Thymus (tissue), 11 donors: ENCODE results near the gene ADAR. TPM values are rescaled to one million over a fixed set of nuclear protein-coding genes. Genes with fewer than 3 reads are reported as not detected.

Experiments used
- DNase-seq, 9 donors: peaks; one replicate each; pipeline ENCODE4 v3.0.0-alpha.2; 2013; ENCODE audit warnings: low spot score in 9 of 9, low read depth in 6 of 9, missing footprints in 1 of 9
- H3K27ac ChIP-seq, 2 donors: one replicate each; pipeline ENCODE4 v1.5.1; 2013; ENCODE audit warnings: control low read depth in 1 of 2, low read depth in 1 of 2, low read length in 1 of 2, mild to moderate bottlenecking in 1 of 2, moderate library complexity in 1 of 2
- H3K27me3 ChIP-seq, 2 donors: one replicate each; pipeline ENCODE4 v1.5.1; 2013; ENCODE audit warnings: low read length in 1 of 2; ENCODE audit not compliant: control insufficient read depth in 2 of 2, insufficient read depth in 1 of 2
- H3K36me3 ChIP-seq, 2 donors: one replicate each; pipeline ENCODE4 v1.5.1; 2013; ENCODE audit warnings: low read length in 1 of 2, mild to moderate bottlenecking in 1 of 2, moderate library complexity in 1 of 2; ENCODE audit not compliant: control insufficient read depth in 2 of 2, insufficient read depth in 2 of 2
- H3K4me1 ChIP-seq, 2 donors: one replicate each; pipeline ENCODE4 v1.5.1; 2013; ENCODE audit warnings: low read length in 2 of 2; ENCODE audit not compliant: control insufficient read depth in 2 of 2, insufficient read depth in 2 of 2
- H3K4me3 ChIP-seq, 2 donors: one replicate each; pipeline ENCODE4 v1.5.1; 2013; ENCODE audit warnings: low read length in 2 of 2, control low read depth in 1 of 2, mild to moderate bottlenecking in 1 of 2
- H3K9me3 ChIP-seq, 2 donors: one replicate each; pipeline ENCODE4 v1.5.1; 2013; ENCODE audit warnings: low read length in 1 of 2, mild to moderate bottlenecking in 1 of 2; ENCODE audit not compliant: control insufficient read depth in 2 of 2, insufficient read depth in 1 of 2
- WGBS: extraction: QIAGEN DNeasy Blood & Tissue Kit; methylation state at CpG from one replicate; pipeline ENCODE4 v1.1.7; 2013; 5-methylcytosine and 5-hydroxymethylcytosine counted together
- polyA plus RNA-seq: library from polyadenylated mRNA; stranded (reverse); fragments of 200-250 nt; gene quantifications from one replicate; pipeline ENCODE4 v1.2.3, GENCODE V29; 2013
- total RNA-seq: library from RNA; stranded (reverse); fragments of 120-200 nt; gene quantifications from one replicate; pipeline ENCODE4 v1.2.4, GENCODE V29; 2013
- donor health status: healthy.

ADAR gene
- total and polyA plus RNA-seq, 2 donors = 49.7 to 92.8 TPM

GRCh38 chr1:154579374-154579773 lies 28.6 kb downstream of the ADAR start:
- Histone ChIP-seq H3K4me3 (no peak overlapping the region), H3K27ac (no peak overlapping the region), H3K36me3 (peaks cover 66 to 71% of the 10 kb centered on the region in 2 donors), H3K9me3 (no peaks in the 10 kb centered on the region), H3K27me3 (no peaks in the 10 kb centered on the region), H3K4me1 (no peaks in the 10 kb centered on the region)
- no peak for DNase-seq
- WGBS = 96% methylated on average over 8 of the region's 8 CpGs

GRCh38 chr1:154578058-154578418 lies 29.9 kb downstream of the ADAR start:
- H3K27ac ChIP-seq = no peak overlapping the region
- peaks cover 53 to 58% of the 10 kb centered on the region in 2 donors for H3K36me3 ChIP-seq
- WGBS = 93% methylated on average over 6 of the region's 6 CpGs
- H3K9me3 ChIP-seq = no peaks in the 10 kb centered on the region
- no peaks in the 10 kb centered on the region for H3K4me1 ChIP-seq
- H3K27me3 ChIP-seq = no peaks in the 10 kb centered on the region
- H3K4me3 ChIP-seq = no peak overlapping the region
- no peak for DNase-seq

DNA sequence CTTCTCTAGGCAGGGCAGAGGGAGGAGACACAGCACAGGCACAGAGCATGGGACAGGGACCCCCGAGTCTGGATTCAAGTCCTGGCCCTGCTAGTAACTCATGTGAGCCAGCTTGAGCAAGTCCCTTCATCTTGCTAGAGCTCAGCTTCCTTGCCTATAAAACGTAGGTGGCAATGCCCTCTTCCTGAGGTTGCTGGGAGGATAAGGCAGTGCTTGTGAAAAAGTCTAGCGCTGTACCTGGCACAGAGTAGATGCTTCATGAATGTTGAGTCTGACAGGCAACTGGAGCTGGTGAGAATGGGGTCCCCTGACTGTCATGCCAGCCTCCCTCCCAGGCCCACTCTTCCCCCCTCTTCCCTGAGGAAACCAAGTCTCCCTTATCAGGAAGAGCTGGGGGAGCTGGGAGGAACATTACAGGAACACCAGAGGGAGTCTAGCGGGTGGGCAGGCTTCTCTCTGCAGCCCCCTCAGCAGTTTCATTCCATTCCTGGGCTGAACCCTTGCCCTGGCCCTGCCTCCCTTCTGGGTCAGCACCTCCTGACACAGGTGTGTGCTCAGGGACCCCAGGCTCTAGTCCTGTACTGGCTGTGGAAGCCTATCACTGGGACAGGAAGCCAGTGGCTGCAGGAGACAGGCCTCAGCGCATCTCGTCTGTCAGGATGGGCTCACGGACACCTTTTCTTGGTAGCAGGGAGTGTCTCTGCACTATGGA lies 30.5 kb downstream of the ADAR start:
- Histone ChIP-seq H3K9me3 (no peaks in the 10 kb centered on the region), H3K27ac (no peak overlapping the region), H3K4me1 (no peaks in the 10 kb centered on the region), H3K27me3 (no peaks in the 10 kb centered on the region), H3K36me3 (peaks cover 47 to 52% of the 10 kb centered on the region in 2 donors), H3K4me3 (no peak overlapping the region)
- no peak for DNase-seq
- 89% methylated on average over 7 of the region's 7 CpGs for WGBS

DNA sequence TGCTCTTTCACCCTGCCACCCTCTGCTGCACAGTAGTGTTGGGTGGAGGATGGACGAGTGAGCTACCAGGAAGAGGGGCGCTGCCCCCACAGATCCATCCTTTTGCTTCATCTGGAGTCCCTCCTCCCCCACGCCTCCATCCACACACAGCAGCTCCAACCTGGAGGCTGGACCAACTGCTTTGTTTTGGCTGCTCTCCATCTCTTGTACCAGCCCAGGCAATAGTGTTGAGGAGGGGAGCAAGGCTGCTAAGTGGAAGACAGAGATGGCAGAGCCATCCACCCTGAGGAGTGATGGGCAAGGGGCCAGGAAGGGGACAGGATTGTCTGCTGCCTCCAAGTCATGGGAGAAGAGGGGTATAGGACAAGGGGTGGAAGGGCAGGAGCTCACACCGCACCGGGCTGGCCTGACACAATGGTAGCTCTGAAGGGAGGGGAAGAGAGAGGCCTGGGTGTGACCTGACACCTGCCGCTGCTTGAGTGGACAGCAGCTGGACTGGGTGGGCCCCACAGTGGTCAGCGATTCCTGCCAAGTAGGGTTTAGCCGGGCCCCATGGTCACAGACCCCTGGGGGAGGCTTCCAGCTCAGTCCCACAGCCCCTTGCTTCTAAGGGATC lies 31.9 kb downstream of the ADAR start:
- no peak for DNase-seq
- Histone ChIP-seq H3K4me3 (no peak overlapping the region), H3K27ac (no peak overlapping the region), H3K4me1 (no peaks in the 10 kb centered on the region), H3K9me3 (no peaks in the 10 kb centered on the region), H3K36me3 (peaks cover 33 to 38% of the 10 kb centered on the region in 2 donors), H3K27me3 (no peaks in the 10 kb centered on the region)
- 88% methylated on average over 8 of the region's 8 CpGs for WGBS

DNA sequence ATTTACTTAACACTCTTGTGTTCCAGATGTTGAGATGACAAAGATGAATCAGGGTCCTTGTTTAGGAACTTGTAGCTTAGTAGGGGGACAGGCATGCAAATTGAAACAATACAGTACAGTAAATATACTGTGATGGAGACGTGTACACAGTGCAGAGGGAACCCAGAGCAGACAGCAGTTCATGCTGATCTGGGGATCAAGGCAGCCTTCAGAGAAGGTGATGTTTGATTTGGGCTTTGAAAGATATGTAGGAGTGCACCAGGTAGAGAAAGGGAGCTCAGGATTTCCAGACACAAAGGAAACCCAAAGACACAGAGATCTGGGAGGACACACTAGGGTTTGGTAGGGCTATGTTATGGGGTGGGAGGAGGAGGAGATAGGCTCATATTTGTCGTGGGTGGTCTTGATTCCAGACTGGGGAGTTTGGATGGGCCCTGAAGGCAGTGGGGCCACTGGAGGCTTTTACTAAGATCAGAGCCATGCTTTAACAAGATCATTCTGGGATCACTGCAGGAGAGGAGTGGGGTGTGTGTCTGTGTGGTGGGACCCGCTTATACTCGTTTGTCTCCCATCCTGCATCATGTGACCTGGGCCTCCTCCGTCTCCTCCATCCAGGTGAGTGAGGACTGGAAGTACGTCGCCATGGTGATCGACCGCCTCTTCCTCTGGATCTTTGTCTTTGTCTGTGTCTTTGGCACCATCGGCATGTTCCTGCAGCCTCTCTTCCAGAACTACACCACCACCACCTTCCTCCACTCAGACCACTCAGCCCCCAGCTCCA lies 32.6 kb downstream of the ADAR start:
- 90% methylated on average over 10 of the region's 10 CpGs for WGBS
- H3K9me3 ChIP-seq = no peaks in the 10 kb centered on the region
- H3K4me1 ChIP-seq = no peaks in the 10 kb centered on the region
- H3K27ac ChIP-seq = no peak overlapping the region
- no peak overlapping the region for H3K4me3 ChIP-seq
- DNase-seq = no peak
- peaks cover 26 to 31% of the 10 kb centered on the region in 2 donors for H3K36me3 ChIP-seq
- H3K27me3 ChIP-seq = no peaks in the 10 kb centered on the region

DNA sequence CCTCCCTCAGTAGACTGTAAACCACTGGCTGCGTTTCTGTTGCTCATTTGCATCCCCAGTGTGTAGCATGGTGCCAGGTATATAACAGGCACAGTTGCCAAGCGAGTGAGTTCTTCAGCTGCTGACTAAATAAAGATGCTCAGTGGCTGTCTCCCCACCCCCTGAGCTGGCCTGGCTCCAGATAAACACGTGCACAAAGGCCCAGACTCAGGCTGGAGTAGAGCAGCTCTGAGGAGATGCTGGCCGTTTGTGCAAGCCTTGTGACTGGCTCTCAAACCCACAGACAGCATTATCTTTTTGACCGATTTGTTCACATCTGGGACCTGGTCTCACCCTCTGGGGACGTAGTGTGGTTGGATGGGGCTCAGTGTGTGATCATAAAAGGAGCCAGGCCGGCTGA lies 33.3 kb downstream of the ADAR start:
- no peaks in the 10 kb centered on the region for H3K4me1 ChIP-seq
- peaks cover 19 to 24% of the 10 kb centered on the region in 2 donors for H3K36me3 ChIP-seq
- H3K4me3 ChIP-seq = no peak overlapping the region
- no peaks in the 10 kb centered on the region for H3K9me3 ChIP-seq
- no peak overlapping the region for H3K27ac ChIP-seq
- 49% methylated on average over 7 of the region's 7 CpGs for WGBS
- DNase-seq = no peak
- H3K27me3 ChIP-seq = peaks cover 0 to 3% of the 10 kb centered on the region in 2 donors

- Histone ChIP-seq H3K36me3 (peaks cover 4 to 9% of the 10 kb centered on the region in 2 donors), H3K27me3 (peaks cover 9 to 18% of the 10 kb centered on the region in 2 donors), H3K4me3 (no peak overlapping the region), H3K9me3 (peaks cover 0 to 4% of the 10 kb centered on the region in 2 donors), H3K27ac (no peak overlapping the region), H3K4me1 (peaks cover under 1 to 1% of the 10 kb centered on the region in 2 donors)
- no peak for DNase-seq
- 90% methylated on average over 3 of the region's 3 CpGs for WGBS
Measured at GRCh38 chr1:154573168-154573510, 34.8 kb downstream of the ADAR start.

- Histone ChIP-seq H3K4me1 (peaks cover 5 to 6% of the 10 kb centered on the region in 2 donors), H3K9me3 (peaks cover 0 to 4% of the 10 kb centered on the region in 2 donors), H3K36me3 (peaks cover 1 to 3% of the 10 kb centered on the region in 2 donors), H3K27me3 (peaks cover 15 to 23% of the 10 kb centered on the region in 2 donors), H3K4me3 (no peak overlapping the region), H3K27ac (no peak overlapping the region)
- WGBS = 88% methylated on average over 10 of the region's 10 CpGs
- DNase-seq = no peak
Measured at GRCh38 chr1:154572468-154573167, 35.4 kb downstream of the ADAR start.

DNA sequence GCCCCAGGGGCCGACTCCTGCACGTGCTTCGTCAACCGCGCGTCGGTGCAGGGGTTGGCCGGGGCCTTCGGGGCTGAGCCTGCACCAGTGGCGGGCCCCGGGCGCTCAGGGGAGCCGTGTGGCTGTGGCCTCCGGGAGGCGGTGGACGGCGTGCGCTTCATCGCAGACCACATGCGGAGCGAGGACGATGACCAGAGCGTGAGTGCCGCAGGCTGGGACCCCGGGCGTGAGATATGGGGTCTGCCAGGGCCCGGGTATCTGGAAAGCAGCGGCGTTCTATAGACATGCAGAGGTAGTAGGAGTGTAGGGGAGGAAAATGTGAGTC lies 36.1 kb downstream of the ADAR start:
- peaks cover 0 to 4% of the 10 kb centered on the region in 2 donors for H3K9me3 ChIP-seq
- H3K4me3 ChIP-seq = no peak overlapping the region
- H3K4me1 ChIP-seq = peaks cover 7 to 8% of the 10 kb centered on the region in 2 donors
- WGBS = 97% methylated on average over 29 of the region's 29 CpGs
- H3K27ac ChIP-seq = no peak overlapping the region
- no peak for DNase-seq
- no peaks in the 10 kb centered on the region for H3K36me3 ChIP-seq
- H3K27me3 ChIP-seq = peaks cover 21 to 30% of the 10 kb centered on the region in 2 donors
